HG02610 (cell line): Measurements from ENCODE around the gene ELP2.
A peak's percentile ranks its signal among the peaks of the same experiment; 100 is the strongest.
"Not testable (repeated sequence)": the region's sequence is repeated elsewhere in the genome, so short reads cannot be mapped to it uniquely, and the experiment has no call there.

Experiments used
- ATAC-seq: cut with Tn5 transposase; IDR thresholded peaks from one replicate; pipeline ENCODE4 v1.9.1; 2021; ENCODE audit warnings: mild to moderate bottlenecking, moderate library complexity; ENCODE audit not compliant: unreplicated experiment

ELP2 gene

DNA sequence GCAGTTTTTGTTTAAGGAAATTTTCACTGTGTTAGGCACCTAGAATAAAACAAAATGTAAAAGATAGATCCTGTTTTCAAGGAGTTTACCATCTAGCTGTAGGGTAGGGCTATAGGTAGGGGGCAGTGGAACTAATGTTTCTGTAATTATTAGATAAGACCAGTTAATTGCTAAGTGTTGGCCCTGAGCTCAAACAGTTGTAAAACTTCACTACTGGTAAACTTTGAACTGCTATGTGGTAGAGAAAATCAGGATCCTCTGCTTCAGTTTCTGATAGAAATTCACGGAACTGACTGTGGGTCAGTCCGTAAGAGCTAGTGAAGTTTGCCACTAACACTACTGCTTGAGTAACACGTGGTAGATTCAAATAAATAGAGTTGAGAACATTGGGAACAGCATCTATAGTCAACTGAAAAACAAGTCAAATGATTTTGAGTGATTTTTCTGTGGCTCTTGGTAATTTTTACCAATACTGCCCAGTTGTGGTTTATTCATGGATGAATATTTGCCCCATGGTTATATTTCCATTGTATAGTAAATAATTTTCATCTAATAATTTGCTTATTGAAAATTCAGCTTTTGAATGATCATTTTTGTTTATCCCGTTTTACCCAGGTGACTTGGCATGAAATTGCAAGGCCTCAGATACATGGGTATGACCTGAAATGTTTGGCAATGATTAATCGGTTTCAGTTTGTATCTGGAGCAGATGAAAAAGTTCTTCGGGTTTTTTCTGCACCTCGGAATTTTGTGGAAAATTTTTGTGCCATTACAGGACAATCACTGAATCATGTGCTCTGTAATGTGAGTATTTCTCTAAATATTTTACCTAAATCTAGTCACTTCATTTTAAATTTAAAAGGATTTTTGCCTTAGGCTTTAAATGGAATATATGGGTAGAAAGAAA lies 26.4 kb downstream of the ELP2 start:
- no peak for ATAC-seq

DNA sequence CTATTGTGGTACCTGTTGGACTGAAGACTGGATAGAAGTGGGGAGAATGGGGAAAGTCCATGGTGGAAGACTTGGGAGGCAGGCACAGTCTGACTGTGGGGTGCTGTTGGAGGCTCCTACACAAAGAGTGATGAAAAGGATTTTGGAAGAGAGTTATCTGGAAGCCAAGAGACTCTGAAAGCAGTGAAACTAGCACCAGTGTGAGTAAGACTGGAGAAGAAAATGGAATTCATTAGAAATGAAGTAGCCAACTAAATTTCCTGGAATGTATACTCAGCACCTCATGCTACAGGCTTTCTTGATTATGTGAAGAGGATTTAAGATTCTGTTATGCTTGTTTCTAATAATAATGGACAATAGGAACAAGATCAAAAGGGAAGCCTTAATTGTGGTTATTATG lies 27.7 kb downstream of the ELP2 start:
- ATAC-seq: no peak

DNA sequence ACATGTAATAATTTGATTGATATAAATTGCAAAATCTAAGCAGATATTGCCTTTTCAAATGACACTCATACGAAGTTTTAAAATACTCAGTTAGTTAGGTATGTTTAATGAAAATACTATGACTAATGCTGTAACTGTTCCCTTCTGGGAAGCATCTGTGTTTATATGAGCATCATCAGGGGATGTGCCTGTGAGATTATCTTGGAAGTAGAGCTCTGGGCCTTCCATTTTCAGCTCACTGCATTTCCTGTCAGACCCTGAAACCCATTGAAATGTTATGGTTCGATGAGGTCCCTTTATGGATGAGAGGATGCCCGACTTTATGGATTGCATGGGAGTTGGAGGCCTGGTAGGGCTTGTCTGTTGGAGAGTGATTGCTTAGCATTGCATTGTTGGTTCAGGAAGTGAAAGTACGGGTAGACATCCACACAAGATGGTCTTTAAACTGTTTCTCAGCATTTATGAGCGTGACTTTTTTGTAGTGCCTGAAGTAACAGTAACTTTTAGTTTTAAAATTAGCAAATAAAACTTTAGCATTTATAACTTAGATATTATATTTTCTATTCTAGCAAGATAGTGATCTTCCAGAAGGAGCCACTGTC lies 28.7 kb downstream of the ELP2 start:
- no peak for ATAC-seq

DNA sequence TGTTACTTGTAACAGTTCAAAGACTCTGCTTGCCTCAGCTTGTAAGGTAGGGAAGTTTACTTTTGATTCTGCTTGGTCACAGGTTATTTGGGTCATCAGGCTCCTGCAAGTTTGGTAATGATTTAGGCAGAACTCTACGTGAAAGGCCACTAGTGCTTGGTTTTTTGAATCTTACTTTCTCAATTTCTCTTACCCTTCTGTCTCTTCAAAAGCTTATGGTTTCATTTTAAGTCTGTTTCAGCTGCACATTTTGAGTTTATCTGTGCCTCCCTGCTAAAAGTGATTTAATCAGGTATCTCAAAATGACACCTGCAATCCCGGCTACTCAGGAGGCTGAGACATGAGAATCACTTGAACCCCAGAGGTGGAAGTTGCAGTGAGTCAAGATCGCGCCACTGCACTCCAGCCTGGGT lies 31.3 kb downstream of the ELP2 start:
- no peak for ATAC-seq

DNA sequence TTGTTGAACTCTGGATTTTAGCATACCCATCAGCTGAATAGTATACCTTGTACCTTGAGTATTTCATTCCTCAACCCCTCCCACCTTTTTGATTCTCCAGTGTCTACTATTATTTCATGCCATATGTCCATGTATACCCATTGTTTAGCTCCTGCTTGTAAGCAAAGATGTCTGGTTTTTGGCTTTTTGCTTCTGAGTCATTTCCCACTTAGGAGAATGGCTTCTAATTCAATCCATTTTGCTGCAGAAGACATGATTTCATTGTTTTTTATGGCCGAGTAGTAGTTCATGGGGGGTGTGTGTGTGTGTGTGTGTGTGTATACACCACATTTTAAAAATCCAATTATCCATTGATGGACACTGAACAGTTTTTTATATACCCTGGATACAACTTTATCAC lies 33.3 kb downstream of the ELP2 start:
- no peak for ATAC-seq

DNA sequence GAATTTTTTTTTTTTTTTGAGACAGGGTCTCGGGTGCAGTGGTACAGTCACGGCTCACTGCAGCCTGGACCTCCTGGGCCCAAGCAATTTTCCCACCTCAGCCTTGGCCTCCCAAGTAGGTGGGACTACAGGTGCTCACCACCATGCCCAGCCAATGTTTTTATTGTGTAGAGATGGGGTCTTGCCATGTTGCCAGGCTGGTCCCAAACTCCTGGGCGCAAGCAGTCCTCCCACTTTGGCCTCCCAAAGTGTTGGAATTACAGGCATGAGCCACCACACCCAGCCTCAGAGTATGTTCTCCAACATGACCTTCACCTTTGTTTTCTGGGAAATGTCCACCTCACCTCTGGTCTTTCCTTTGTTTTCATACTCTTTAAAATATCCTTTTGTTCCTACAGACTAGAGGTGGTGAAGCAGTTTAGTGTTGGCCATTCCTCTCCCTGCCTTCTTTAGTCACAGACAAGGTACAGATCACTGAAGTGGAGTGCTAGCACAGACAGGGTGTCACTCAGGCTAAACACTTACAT lies 38.1 kb downstream of the ELP2 start:
- ATAC-seq: no peak

DNA sequence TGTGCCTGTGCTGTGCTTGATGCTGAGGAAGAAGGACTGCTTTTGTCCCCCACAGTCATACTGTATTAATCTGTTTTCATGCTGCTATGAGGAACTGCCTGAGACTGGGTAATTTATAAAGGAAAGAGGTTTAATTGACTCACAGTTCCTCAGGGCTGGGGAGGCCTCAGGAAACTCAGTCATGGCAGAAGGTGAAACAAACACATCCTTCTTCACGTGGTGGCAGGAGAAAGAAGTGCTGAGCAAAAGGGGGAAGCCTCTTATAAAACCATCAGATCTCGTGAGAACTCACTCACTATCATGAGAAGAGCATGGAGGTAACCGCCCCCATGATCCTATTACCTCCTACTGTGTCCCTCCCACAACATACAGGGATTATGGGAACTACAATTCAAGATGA lies 38.6 kb downstream of the ELP2 start:
- ATAC-seq: not testable (repeated sequence)

DNA sequence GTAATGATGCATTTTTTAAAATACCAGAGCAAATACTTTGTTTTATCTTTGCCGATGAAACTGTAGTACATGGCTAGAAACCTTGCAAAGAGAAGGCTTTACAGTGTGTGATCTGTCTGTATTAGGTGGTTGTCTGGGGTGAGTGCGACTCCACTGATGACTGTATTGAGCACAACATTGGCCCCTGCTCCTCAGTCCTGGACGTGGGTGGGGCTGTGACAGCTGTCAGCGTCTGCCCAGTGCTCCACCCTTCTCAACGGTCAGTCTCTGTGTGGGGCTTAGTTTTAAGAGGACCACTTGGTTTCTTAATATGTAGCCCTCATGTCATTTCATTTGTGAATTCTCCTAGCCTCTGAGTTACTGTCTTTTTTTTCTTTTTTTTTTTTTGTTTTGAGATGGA lies 40.2 kb downstream of the ELP2 start:
- ATAC-seq: no peak

DNA sequence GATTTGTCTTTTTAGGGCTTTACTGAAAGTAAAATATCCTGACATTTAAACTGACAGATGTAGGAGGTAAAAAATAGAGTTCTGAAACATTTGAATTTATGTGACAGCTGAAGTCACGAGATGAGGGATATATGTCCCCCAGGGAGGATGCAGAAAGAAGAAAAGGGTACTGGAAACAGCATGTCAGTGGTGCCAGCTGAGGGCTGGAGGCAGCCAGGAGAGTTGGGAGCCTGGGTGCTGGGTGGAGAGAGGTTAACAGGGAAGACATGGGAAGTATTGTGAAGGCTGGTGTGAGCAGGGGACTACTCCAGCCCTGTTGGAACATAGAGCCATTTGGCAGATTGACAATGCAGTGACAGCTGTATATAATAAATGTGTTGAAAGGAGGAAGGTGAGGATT lies 45.8 kb downstream of the ELP2 start:
- ATAC-seq: no peak

DNA sequence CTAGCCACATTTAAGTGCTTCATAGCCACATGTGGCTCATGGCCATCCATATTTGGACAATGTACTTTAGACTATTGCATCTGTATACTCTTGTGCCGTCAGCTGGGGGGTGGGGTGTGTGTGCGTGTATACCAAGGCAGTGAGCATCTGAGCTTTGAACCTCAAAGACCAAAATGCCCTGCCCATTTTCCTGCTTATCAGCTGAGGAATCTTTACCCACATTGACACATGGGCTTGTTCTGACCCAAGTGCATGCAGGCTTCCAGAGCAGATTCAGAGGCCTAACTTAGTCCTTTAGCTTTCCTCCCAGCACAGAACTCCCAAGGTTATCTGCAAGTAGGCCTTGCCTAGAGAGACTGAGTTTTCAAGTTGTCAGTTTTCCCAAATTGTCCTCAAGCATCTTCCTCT lies 46.5 kb downstream of the ELP2 start:
- no peak for ATAC-seq

DNA sequence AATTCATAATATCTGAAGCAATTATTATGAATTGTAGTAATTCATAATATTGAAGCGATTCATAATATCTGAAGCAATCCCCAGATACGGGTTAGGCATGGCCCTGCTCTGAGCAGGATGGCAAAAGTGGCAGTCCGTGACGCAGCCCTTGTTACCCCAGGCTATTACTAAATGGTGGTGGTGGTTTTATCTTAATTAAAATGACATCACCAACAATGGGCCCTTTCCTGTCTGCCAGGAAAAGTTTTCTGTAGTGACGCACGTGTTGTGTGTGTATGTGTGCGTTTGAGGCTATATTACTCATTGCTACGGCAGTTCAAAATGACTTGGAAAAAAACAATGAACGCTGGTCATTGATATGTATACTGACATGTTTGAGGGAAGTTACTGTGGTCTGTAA lies 47.0 kb downstream of the ELP2 start:
- no peak for ATAC-seq

DNA sequence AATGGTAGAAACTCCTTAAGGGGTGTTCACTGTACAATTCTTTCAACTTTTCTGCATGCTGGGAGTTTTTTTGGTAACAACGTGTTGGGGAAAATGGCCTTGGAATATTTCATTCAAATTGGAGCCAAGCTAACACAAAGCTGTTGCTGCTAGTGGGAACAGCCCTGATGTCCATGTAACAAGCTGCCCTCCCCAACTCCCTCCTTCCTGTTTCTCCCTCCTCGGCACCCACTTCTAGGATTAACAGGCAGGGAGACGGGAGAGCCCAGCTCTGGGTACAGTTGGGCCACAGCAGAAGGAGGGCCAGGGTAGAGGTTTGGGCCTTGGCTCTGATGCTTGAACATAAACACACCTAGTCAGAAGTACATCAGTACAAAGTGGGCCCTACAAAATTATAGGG lies 48.2 kb downstream of the ELP2 start:
- no peak for ATAC-seq

DNA sequence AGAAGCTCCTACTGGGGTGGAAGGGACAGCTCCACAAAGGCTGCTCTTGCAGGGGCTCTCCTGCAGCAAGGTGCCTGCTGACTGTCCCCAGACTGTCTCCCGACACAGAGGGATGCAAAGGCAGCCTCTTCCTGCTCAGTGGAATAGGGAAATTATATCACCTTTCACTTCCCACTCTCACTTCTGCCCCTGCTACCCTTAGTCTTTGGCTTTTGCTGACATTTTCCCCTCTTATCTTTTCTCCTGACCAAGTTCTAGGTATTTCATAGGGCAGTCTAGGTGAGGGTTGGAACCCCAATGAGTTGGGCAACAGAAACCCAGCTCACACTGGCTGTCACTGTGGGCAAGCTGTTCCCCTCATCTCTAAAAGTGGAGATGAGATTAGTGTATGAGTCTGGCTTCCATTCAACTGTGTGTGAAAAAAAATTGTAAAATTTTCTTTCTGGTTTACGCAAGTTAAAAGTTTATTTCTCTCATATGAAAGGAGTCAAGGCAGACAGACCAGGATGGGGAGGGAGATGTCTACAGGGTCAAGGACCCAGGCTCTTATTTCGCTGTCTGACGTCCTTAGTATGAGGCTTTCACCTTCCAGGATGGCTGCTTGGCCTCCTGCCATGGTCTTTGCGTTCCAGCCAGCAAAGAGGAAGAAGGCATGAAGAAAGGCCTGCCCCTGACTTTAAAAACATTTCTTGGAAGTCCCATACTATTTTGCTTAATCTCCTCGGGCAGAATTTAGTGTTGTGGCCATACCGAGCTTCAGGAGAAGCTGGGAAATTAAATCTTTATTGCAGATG lies 50.1 kb downstream of the ELP2 start:
- ATAC-seq: no peak

DNA sequence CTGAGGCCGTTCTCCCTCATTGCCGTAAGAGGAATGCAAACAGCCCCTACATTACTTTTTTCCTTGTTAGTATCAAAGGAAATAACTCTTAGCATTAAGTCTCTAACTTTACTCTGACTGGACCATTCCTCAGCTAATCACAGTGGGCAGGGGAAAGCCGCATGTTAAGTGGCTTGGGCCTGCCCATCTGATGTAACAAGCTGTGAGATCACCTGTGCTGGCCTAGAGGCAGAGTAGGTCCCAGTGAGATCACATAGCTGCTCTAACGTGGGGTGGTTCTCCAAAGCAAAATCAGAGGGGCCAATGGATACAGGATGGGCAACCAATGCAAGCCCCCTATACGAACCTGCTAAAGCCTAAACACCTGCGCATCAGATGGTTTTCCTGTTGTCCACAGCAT lies 51.7 kb downstream of the ELP2 start:
- ATAC-seq: no peak

DNA sequence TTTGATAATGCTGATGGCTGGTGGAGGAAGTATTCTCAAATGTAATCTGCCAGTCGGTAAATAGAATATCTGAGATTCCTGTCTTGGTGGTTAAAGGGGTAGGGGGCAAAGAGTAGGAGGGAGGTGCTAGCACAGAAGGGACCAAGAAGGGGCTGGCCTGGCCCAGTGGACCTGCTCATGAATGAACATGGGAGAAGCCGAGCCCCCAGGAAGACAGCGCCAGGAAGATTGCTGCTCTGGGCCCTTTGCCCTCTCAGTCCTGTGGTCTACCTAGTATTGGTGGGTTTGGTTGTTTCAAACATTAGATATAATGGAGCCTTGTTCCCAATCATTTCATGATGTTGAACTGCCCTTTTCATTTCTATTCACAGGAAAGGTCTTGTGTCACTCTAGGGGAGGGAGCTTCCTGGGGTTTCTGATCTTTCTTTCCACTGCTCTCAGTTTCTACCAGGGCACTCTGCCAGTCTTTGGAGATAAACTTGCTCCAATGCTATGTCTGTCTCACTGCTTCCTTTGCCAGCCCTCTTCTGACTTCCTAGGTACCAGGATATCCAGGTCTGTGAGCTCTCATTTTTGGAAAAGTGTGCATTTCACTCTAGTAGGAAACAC lies 52.3 kb downstream of the ELP2 start:
- ATAC-seq: no peak

DNA sequence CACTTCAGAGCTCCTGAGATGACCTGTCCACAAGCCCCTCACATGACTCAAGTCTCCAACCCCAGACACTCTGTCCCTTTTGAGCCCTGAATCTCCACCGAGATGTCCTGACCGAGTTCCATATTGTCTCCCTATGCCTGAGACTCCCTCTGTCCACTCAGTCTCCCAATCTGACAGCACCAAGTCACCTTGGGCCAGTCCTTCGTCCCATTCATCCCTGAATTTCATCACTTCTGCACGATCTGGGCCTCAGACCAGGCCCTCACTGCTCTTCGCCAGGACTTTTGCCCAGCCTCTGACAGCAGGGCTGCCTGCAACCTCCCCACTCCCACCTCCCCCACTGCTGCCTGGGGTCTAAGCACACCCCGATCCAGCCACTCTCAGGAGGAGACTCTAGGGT lies 53.3 kb downstream of the ELP2 start:
- ATAC-seq: no peak

DNA sequence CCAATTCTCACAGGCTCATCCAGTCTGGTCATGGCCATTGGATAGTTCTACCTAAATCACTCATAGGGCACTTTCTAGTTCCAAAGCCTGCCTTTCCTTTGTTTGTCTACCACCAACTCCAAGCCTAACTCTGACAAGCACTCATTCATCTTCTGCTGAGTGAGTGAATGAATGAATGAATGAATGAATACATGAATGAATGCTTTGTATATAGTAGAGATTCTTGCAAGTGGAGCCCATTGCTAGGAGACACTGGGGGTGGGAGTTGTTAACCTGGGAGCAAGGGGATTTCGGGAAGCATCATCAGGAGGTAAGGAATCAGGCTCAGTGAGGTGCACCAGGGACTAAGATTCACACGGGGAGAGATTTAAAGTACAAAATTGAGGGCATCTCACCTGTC lies 54.3 kb downstream of the ELP2 start:
- ATAC-seq: no peak

DNA sequence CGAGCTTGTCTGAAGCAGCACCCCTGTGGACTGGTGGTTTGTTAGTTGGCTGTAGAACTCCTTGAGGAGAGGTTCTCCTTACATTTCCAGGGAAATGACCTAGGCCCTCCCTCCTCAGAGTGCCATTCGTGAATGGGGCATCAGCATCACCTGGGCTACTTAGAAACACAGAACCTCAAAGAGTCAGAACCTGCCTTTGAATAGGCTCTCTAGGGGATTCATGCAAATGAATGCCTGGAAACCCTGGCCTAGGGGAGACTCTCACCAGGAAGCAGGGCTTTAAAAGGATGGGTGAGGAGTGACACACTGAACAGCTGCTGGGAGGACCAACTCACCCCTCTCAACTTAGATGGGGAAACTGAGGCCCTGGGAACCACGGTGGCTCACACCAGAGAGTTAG lies 55.5 kb downstream of the ELP2 start:
- peak; percentile 29 for ATAC-seq

DNA sequence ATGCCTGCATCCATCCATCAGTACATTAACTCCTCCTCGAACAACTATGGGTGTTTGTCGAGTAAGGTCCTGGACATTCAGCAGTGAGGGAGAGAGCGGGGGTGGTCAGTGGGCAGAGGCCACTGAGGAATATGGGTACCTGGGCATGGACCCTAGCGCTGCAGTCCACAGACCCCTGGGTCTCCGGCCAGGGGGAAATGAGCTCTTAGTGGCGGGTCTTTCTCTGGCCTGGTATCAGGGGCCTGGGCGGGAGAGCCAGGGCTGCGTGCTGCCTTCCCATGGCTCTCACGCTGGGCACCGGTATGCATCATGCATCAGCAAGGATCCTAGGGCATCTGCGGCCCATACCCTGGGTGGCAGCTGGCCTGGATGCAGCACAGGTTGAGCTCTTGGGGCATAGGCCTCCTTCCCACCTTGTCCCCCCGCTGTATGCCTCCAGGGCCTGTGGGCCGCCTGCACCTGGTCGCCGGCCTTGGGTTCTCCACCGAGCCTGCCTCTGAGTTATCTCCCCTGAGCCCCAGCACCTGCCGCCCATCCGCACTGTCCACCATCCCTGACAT lies 56.3 kb downstream of the ELP2 start:
- ATAC-seq: no peak

DNA sequence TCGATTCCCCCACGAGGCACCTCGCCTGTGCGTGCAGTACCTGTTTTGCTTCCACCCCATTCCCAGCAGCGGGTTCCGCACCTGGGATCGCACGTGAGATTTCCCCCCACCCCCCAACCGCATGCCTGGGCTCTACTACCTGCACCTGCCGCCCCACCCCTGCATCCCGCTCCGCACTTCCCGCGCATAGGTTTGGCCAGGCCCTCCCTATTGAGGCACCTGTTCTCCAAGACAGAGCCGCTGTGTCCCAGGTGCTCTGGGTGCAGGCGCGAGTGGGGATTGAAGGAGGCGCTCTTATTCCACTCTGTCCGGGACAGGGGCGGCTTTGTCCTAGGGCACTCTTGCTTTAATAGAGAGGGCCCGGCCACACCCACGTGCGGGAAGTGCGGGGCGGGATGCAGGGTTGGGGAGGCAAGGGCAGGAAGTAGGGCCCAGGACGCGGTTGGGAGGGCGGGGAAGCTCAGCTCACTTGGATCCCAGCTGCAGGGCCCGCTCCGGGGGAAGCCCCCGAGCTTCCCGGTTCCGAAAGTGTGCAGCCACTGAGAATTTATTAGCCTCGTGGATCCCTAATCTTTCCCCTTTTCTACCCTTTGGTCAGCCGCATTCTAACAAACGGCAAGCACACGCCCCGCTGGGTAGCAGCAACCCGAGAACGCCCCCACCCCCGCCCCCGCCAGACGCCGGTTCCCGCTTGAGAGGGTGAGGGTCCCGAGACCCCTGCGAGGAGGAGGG lies 56.9 kb downstream of the ELP2 start:
- ATAC-seq: no peak
